Omental fat pad (tissue), 4 donors: ENCODE results near the gene CARMIL1. TPM values are rescaled to one million over a fixed set of nuclear protein-coding genes. Genes with fewer than 3 reads are reported as not detected.

Experiments
- ATAC-seq: fragments of 150-250 bp; one replicate; pipeline ENCODE4 v1.9.1; 2016; ENCODE audit warnings: mild to moderate bottlenecking, moderate library complexity; ENCODE audit not compliant: low FRiP score
- DNase-seq: peaks from one replicate; pipeline ENCODE4 v3.0.0-alpha.2; 2019; ENCODE audit warnings: low spot score
- total RNA-seq, 4 donors: library from RNA; depleted of rRNA; stranded (reverse); fragments of >200 nt; gene quantifications; one replicate each; pipeline ENCODE4 v1.1.0, GENCODE V29; 2016
- TF ChIP-seq, protein P1 (sequence below), 3 donors: fragments of 450-650 bp; IDR thresholded peaks; one replicate each; pipeline ENCODE4 v1.5.1; 2016 to 2017; ENCODE audit warnings: antibody characterized with exemption in 3 of 3, mild to moderate bottlenecking in 3 of 3, moderate library complexity in 2 of 3

Gene CARMIL1
- total RNA-seq, 4 donors from 2014 or later: 24.4 to 35.3 (median 29.6) TPM

DNA sequence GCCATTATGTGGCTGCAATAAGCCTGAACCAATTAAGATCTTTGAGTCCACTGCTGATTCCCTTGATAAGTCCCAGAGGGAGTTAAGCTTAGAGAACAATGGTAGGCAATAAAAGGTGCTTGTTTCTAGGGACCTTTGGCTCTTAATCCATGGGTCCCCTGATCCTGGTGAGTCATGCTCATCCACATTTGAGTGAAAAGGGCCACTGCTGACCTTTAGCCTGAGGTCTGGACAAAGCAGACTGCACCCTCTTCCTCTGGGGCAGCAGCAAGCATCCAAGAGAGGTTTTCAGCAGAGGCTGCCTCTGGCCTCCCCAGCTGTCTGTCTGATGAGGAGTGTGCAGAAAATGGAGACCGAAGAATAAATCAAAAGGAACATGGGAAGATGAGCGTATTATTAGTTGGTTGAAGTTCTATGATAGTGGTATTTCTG, 356.7 kb downstream of the CARMIL1 start:
- ATAC-seq: no peak
- TF ChIP-seq, protein P1, sequence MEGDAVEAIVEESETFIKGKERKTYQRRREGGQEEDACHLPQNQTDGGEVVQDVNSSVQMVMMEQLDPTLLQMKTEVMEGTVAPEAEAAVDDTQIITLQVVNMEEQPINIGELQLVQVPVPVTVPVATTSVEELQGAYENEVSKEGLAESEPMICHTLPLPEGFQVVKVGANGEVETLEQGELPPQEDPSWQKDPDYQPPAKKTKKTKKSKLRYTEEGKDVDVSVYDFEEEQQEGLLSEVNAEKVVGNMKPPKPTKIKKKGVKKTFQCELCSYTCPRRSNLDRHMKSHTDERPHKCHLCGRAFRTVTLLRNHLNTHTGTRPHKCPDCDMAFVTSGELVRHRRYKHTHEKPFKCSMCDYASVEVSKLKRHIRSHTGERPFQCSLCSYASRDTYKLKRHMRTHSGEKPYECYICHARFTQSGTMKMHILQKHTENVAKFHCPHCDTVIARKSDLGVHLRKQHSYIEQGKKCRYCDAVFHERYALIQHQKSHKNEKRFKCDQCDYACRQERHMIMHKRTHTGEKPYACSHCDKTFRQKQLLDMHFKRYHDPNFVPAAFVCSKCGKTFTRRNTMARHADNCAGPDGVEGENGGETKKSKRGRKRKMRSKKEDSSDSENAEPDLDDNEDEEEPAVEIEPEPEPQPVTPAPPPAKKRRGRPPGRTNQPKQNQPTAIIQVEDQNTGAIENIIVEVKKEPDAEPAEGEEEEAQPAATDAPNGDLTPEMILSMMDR (IDR thresholded peaks at IDR 0.05): no peak
- no peak for DNase-seq

DNA sequence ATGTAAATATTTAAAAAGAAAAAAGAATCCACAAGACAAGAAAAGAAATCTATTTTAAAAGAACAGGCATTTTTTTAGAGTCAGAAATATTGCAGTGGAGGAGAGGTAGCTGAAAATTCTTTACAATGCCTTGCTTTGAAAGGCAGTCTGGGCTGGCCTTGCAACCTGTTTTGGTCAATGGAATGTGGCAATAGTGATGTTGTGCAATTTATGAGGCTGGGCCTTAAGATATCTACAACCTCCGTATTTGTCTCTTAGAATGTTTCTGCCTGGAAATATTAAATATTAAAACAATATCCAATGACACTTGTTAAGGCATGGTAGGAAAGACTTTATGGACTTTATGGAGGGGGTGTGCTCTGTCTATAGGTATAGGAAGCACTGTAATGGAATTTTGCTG, 358.0 kb downstream of the CARMIL1 start:
- no peak for DNase-seq
- no peak for ATAC-seq
- TF ChIP-seq, protein P1 (IDR thresholded peaks at IDR 0.05): no peak

DNA sequence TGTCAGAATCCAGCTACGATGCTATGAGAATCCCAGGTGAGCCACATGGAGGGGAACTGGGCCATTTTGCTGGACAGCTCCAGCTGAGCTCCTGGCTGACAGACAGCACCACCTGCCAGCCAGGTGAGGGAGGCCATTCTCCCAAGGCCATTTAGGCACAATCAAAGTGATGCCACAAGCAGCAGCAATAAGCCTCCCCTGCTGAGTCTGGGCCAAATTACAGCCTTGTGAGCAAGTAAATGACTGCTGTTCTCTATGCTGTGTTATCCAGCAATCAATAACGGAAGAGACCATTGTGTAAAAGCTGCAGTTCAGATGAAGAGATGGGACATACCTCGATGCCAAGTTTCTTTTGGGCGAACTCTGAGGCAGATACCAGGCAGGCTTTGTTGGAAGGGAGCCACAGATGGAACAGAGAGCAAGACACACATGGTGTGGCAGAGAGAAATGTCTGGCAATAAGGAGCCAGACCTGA, 358.8 kb downstream of the CARMIL1 start:
- TF ChIP-seq, protein P1 (IDR thresholded peaks at IDR 0.05): no peak
- DNase-seq: no peak
- no peak for ATAC-seq

DNA sequence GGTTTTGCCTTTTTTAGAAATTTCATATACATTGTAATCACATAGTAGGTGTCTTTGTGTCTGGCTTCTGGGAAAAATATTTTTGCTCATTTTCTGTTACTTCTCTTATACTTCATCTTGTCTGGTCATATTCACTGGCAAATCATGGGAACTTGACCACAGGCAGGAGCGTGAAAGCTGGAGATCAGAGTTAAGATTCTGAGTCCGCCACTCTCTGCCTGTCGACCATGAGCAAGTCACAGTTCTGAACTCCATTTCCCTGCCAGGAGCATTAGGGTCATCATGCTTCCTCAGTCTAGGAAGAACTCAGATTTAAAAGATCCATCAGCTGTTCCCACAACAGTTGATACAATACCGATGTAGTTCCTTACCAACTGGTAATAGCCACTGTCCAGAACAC, 360.5 kb downstream of the CARMIL1 start:
- ATAC-seq (no peak), DNase-seq (no peak)
- TF ChIP-seq, protein P1 (IDR thresholded peaks at IDR 0.05): no peak

DNA sequence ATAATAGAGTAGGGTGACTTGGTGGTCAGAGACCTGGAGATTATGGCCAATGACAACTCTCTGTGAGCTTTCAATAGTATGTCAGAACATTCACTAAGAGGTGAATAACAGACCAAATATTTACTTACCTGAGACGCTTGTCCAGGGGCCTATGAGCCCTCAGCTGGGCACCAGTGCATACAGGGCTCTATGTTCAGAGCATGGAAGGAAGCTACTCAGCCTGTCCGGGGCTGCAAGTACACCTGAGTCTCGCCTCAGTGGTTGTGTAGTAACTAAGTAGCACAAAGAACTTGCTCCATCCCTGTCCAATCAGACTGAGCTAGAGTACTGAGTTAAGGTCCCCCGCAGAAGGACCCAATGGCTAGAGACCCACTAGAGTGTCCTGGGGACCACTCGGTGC, 361.3 kb downstream of the CARMIL1 start:
- TF ChIP-seq, protein P1 (IDR thresholded peaks at IDR 0.05): no peak
- no peak for ATAC-seq

DNA sequence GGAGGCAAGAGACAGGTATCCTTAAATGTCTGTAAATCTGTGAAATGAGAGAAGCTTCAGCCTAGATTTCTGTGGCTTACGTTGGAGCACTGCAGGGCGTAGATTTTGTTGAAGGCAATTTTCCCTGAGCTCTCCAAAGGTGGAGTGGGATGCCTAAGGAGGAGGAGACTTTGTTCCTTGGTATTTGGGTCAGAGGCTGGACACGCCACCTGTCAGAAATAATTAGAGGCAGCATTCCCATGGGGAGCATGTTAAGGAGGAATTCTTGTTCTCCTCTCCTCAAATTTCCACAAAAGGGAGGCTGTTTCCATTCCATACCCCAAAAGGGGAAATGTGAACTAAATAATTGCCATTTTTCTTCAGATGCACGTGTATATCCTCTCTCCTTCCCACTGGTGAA, 361.7 kb downstream of the CARMIL1 start:
- ATAC-seq (no peak), DNase-seq (no peak)
- TF ChIP-seq, protein P1 (IDR thresholded peaks at IDR 0.05): no peak

More for the DNA sequence above, 361.3 kb downstream of the CARMIL1 start:
- no peak for DNase-seq

DNA sequence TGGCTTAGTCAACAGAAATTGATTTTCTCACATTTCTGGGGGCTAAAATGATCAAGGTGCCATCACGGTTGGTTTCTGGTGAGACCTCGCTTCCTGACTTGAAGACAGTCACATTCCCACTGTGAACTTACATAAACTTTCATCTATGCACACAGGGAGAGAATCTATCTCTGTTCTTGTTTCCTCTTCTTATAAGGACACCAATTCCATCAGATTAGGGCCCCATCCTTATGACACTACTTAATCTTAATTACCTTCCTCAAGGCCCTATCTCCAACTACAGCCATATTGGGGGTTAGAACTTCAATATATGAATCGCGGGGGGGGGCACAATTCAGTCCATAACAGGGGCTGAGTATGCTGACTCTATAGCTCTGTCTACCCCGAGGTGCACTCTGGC, 362.2 kb downstream of the CARMIL1 start:
- TF ChIP-seq, protein P1 (IDR thresholded peaks at IDR 0.05): no peak
- ATAC-seq: no peak
- no peak for DNase-seq
